Measurements from ENCODE around the gene CCDC116. TPM values are rescaled to one million over a fixed set of nuclear protein-coding genes. Genes with fewer than 3 reads are reported as not detected.
"Not testable (repeated sequence)": the region's sequence is repeated elsewhere in the genome, so short reads cannot be mapped to it uniquely, and the experiment has no call there.

The CCDC116 gene
- polyA plus RNA-seq, 3 donors: 0.25 to 1.1 (median 0.69) TPM

GRCh38 chr22:21669026-21669425, 36.5 kb downstream of the CCDC116 start:
- no peak for DNase-seq (ENCODE audit: extremely low read depth in 1 of 11, low read depth in 9 of 11, low spot score in 4 of 11)

GRCh38 chr22:21672107-21672629, 39.6 kb downstream of the CCDC116 start:
- no peak for DNase-seq (ENCODE audit: extremely low read depth in 1 of 11, low read depth in 9 of 11, low spot score in 4 of 11)

GRCh38 chr22:21673534-21674321, 41.2 kb downstream of the CCDC116 start:
- no peak for DNase-seq (ENCODE audit: extremely low read depth in 1 of 11, low read depth in 9 of 11, low spot score in 4 of 11)

GRCh38 chr22:21674638-21675245, 42.2 kb downstream of the CCDC116 start:
- no peak for DNase-seq (ENCODE audit: extremely low read depth in 1 of 11, low read depth in 9 of 11, low spot score in 4 of 11)

- DNase-seq (ENCODE audit: extremely low read depth in 1 of 11, low read depth in 9 of 11, low spot score in 4 of 11): no peak
Observed at GRCh38 chr22:21677606-21678443, 45.3 kb downstream of the CCDC116 start.

GRCh38 chr22:21678842-21679241, 46.3 kb downstream of the CCDC116 start:
- not testable (repeated sequence) for DNase-seq (ENCODE audit: extremely low read depth in 1 of 11, low read depth in 9 of 11, low spot score in 4 of 11)

- DNase-seq (ENCODE audit: extremely low read depth in 1 of 11, low read depth in 9 of 11, low spot score in 4 of 11): no peak
Observed at GRCh38 chr22:21679383-21679782, 46.8 kb downstream of the CCDC116 start.

GRCh38 chr22:21680830-21681565, 48.4 kb downstream of the CCDC116 start:
- no peak for DNase-seq (ENCODE audit: extremely low read depth in 1 of 11, low read depth in 9 of 11, low spot score in 4 of 11)

GRCh38 chr22:21681566-21682370, 49.2 kb downstream of the CCDC116 start:
- no peak for DNase-seq (ENCODE audit: extremely low read depth in 1 of 11, low read depth in 9 of 11, low spot score in 4 of 11)

- no peak for DNase-seq (ENCODE audit: extremely low read depth in 1 of 11, low read depth in 9 of 11, low spot score in 4 of 11)
Observed at GRCh38 chr22:21682385-21683175, 50.0 kb downstream of the CCDC116 start.

GRCh38 chr22:21683401-21683811, 50.8 kb downstream of the CCDC116 start:
- DNase-seq (ENCODE audit: extremely low read depth in 1 of 11, low read depth in 9 of 11, low spot score in 4 of 11): no peak

GRCh38 chr22:21684492-21685163, 52.1 kb downstream of the CCDC116 start:
- no peak for DNase-seq (ENCODE audit: extremely low read depth in 1 of 11, low read depth in 9 of 11, low spot score in 4 of 11)

GRCh38 chr22:21685164-21685513, 52.6 kb downstream of the CCDC116 start:
- no peak for DNase-seq (ENCODE audit: extremely low read depth in 1 of 11, low read depth in 9 of 11, low spot score in 4 of 11)

GRCh38 chr22:21686193-21686608, 53.6 kb downstream of the CCDC116 start:
- DNase-seq (ENCODE audit: extremely low read depth in 1 of 11, low read depth in 9 of 11, low spot score in 4 of 11): no peak
